Measurements from ENCODE around the gene ALG8.

Gene ALG8

GRCh38 chr11:78177216-78177615, 37.8 kb upstream of the ALG8 start:
- no peak for TF ChIP-seq CTCF (IDR thresholded peaks at IDR 0.05)

- TF ChIP-seq CTCF (IDR thresholded peaks at IDR 0.05): no peak
Observed at GRCh38 chr11:78176605-78177141, 37.2 kb upstream of the ALG8 start.

- no peak for TF ChIP-seq CTCF (IDR thresholded peaks at IDR 0.05)
Observed at GRCh38 chr11:78171951-78172350, 32.5 kb upstream of the ALG8 start.

GRCh38 chr11:78170874-78171549, 31.6 kb upstream of the ALG8 start:
- TF ChIP-seq CTCF (IDR thresholded peaks at IDR 0.05): no peak

- TF ChIP-seq CTCF (IDR thresholded peaks at IDR 0.05): no peak
Observed at GRCh38 chr11:78170413-78170812, 31.0 kb upstream of the ALG8 start.

GRCh38 chr11:78168539-78169477, 29.4 kb upstream of the ALG8 start:
- TF ChIP-seq CTCF (IDR thresholded peaks at IDR 0.05): no peak

GRCh38 chr11:78166855-78167469, 27.5 kb upstream of the ALG8 start:
- no peak for TF ChIP-seq CTCF (IDR thresholded peaks at IDR 0.05)
